Mesenchymal stem cell (in vitro differentiated cells and primary cell): ENCODE results near the gene PER3.

Experiments
- DNase-seq: peaks from one replicate; pipeline ENCODE4 v3.0.0-alpha.2; 2013
- H2AFZ ChIP-seq: one replicate; pipeline ENCODE4 v1.6.1; 2013; ENCODE audit warnings: low read depth, mild to moderate bottlenecking, control low read depth, inconsistent platforms, low read length, moderate library complexity
- H2AK5ac ChIP-seq: 2 replicates; pipeline ENCODE4 v1.6.1; 2013; ENCODE audit warnings: low read length, moderate library complexity, mild to moderate bottlenecking, inconsistent platforms; ENCODE audit not compliant: severe bottlenecking
- H2BK120ac ChIP-seq: one replicate; pipeline ENCODE4 v1.6.1; 2013; ENCODE audit warnings: low read depth, mild to moderate bottlenecking, inconsistent platforms, low read length, moderate library complexity
- H2BK12ac ChIP-seq, 2 experiments: one replicate each; pipeline ENCODE4 v1.6.1; 2013; ENCODE audit warnings: inconsistent platforms in 2 of 2, low read length in 2 of 2, mild to moderate bottlenecking in 2 of 2, moderate library complexity in 2 of 2, control low read depth in 1 of 2
- H2BK15ac ChIP-seq: one replicate; pipeline ENCODE4 v1.6.1; 2013; ENCODE audit warnings: mild to moderate bottlenecking, low read depth, inconsistent platforms; ENCODE audit not compliant: poor library complexity, severe bottlenecking
- H2BK5ac ChIP-seq: 2 replicates; pipeline ENCODE4 v1.6.1; 2013; ENCODE audit warnings: low read depth, mild to moderate bottlenecking, low read length, control low read depth, inconsistent platforms; ENCODE audit not compliant: poor library complexity, severe bottlenecking
- H3K14ac ChIP-seq, 2 experiments: one replicate each; pipeline ENCODE4 v1.6.1; 2013; ENCODE audit warnings: inconsistent platforms in 2 of 2, low read length in 2 of 2, control low read depth in 1 of 2, mild to moderate bottlenecking in 1 of 2, moderate library complexity in 1 of 2
- H3K18ac ChIP-seq, 2 experiments: one replicate each; pipeline ENCODE4 v1.6.1; 2013; ENCODE audit warnings: inconsistent platforms in 2 of 2, low read length in 2 of 2, control low read depth in 1 of 2, low read depth in 1 of 2, mild to moderate bottlenecking in 1 of 2
- H3K23ac ChIP-seq, 2 experiments: one replicate each; pipeline ENCODE4 v1.6.1; 2013; ENCODE audit warnings: inconsistent platforms in 2 of 2, low read length in 2 of 2, mild to moderate bottlenecking in 2 of 2, moderate library complexity in 2 of 2, control low read depth in 1 of 2
- H3K27ac ChIP-seq: 2 replicates; pipeline ENCODE4 v1.5.1; 2013; ENCODE audit warnings: mild to moderate bottlenecking, moderate library complexity, low read length, control low read depth, inconsistent platforms; ENCODE audit not compliant: poor library complexity, severe bottlenecking
- H3K27me3 ChIP-seq, 2 experiments: 2 replicates each; pipeline versions ENCODE4 v1.6.1 to v1.7.0; 2013; ENCODE audit warnings: low read length in 2 of 2, mild to moderate bottlenecking in 2 of 2, moderate library complexity in 2 of 2, control low read depth in 1 of 2, inconsistent platforms in 1 of 2; ENCODE audit not compliant: control insufficient read depth in 1 of 2, insufficient read depth in 1 of 2
- H3K36me3 ChIP-seq, 2 experiments: 2 replicates each; pipeline versions ENCODE4 v1.6.1 to v1.7.0; 2013; ENCODE audit warnings: low read length in 2 of 2, control low read depth in 1 of 2, inconsistent platforms in 1 of 2, low read depth in 1 of 2, mild to moderate bottlenecking in 1 of 2; ENCODE audit not compliant: insufficient read depth in 2 of 2, control insufficient read depth in 1 of 2
- H3K4ac ChIP-seq, 2 experiments: one replicate each; pipeline ENCODE4 v1.6.1; 2013; ENCODE audit warnings: inconsistent platforms in 2 of 2, low read length in 2 of 2, mild to moderate bottlenecking in 2 of 2, moderate library complexity in 2 of 2, control low read depth in 1 of 2, low read depth in 1 of 2
- H3K4me1 ChIP-seq: 2 replicates; pipeline ENCODE4 v1.6.1; 2013; ENCODE audit warnings: low read depth, low read length, control low read depth; ENCODE audit not compliant: control insufficient read depth, insufficient read depth
- H3K4me2 ChIP-seq: 2 replicates; pipeline ENCODE4 v1.6.1; 2013; ENCODE audit warnings: low read length, mild to moderate bottlenecking, inconsistent platforms; ENCODE audit not compliant: poor library complexity, severe bottlenecking
- H3K4me3 ChIP-seq, 2 experiments: 2 replicates each; pipeline versions ENCODE4 v1.5.1 to v1.7.0; 2013; ENCODE audit warnings: low read length in 2 of 2, mild to moderate bottlenecking in 2 of 2, control low read depth in 1 of 2, low read depth in 1 of 2; ENCODE audit not compliant: insufficient read depth in 1 of 2
- H3K79me1 ChIP-seq: replicated peaks from 2 replicates; pipeline ENCODE4 v1.6.1; 2013; ENCODE audit warnings: mild to moderate bottlenecking, control low read depth, low read length, inconsistent platforms; ENCODE audit not compliant: poor library complexity, severe bottlenecking
- H3K9ac ChIP-seq: 2 replicates; pipeline ENCODE4 v1.7.0; 2013; ENCODE audit warnings: mild to moderate bottlenecking, low read length, moderate library complexity
- H3K9me3 ChIP-seq: 2 replicates; pipeline ENCODE4 v1.7.0; 2013; ENCODE audit warnings: mild to moderate bottlenecking, low read length; ENCODE audit not compliant: control insufficient read depth
- H4K8ac ChIP-seq: one replicate; pipeline ENCODE4 v1.6.1; 2013; ENCODE audit warnings: inconsistent platforms, mild to moderate bottlenecking, low read length, moderate library complexity
- H4K91ac ChIP-seq: one replicate; pipeline ENCODE4 v1.6.1; 2013; ENCODE audit warnings: mild to moderate bottlenecking, low read length, inconsistent platforms
- WGBS: methylation state at CpG from one replicate; pipeline ENCODE4 v1.1.7; 2013; ENCODE audit warnings: mixed read lengths; 5-methylcytosine and 5-hydroxymethylcytosine counted together

The PER3 gene

DNA sequence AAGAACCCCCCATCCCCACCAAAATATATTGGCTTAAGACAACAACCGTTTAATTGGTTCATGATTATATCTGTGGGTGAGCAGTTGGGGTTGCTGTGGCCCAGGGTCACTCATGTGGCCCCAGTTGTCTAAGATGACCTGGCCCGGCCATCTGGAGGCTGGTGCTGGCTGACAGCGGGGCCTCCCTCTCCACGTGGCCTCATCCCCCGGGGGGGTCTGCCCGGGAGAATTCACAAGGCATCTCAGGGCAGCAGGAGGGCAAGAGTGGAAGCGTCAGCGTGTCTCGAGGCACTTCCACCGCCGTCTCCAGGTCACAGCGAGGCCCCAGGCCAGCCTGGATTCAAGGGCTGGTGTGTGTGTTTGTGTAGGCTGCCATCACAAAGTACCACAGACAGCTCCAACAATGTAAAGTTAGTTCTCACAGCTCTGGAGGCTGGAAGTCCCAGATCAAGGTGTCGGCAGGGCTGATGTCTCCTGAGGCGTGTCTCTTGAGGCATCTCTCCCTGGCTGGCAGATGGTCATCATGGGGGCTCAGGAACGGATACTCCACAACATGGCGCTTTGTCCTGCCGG lies 79.8 kb downstream of the PER3 start:
- H3K4ac ChIP-seq, result no peak overlapping the region
- H4K8ac ChIP-seq, result no peak overlapping the region
- H3K79me1 ChIP-seq, result no peaks in the 10 kb centered on the region
- peaks cover 0 to 18% of the 10 kb centered on the region in 2 experiments for H3K27me3 ChIP-seq
- H3K27ac ChIP-seq, result no peak overlapping the region
- H3K18ac ChIP-seq, result no peak overlapping the region
- H3K9ac ChIP-seq, result no peak overlapping the region
- no peak overlapping the region for H2BK5ac ChIP-seq
- DNase-seq, result no peak
- H3K36me3 ChIP-seq, result no peaks in the 10 kb centered on the region
- no peak overlapping the region for H4K91ac ChIP-seq
- no peak overlapping the region for H2AK5ac ChIP-seq
- no peak overlapping the region for H2BK12ac ChIP-seq
- H2BK120ac ChIP-seq, result no peak overlapping the region
- no peak overlapping the region for H2BK15ac ChIP-seq
- no peaks in the 10 kb centered on the region for H3K4me1 ChIP-seq
- no peak overlapping the region for H2AFZ ChIP-seq
- H3K4me2 ChIP-seq, result no peak overlapping the region
- H3K14ac ChIP-seq, result no peak overlapping the region
- no peaks in the 10 kb centered on the region for H3K9me3 ChIP-seq
- H3K23ac ChIP-seq, result no peak overlapping the region
- WGBS, result 85% methylated on average over 16 of the region's 17 CpGs
- H3K4me3 ChIP-seq, result no peak overlapping the region

DNA sequence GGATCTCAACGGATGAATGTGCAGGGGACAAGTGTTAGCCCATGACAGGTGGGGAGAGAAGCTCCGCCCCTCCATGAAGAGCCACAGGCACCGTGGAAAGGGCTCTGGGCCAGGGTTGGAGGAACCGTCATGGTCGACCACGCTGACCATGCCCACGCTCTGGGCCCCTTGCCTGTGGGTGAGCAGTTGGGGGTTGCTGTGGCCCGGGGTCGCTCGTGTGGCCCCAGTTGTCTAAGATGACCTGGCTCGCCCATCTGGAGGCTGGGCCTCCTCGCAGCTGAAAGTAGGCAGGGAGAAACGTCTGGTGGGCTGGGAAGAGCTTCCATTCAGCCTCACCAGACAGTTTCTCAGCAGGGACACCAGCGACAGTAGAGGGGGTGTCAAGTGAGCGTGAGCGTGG lies 81.9 kb downstream of the PER3 start:
- Histone ChIP-seq H2BK120ac (no peak overlapping the region), H3K36me3 (no peaks in the 10 kb centered on the region), H3K4me2 (no peak overlapping the region), H3K14ac (no peak overlapping the region), H2AK5ac (no peak overlapping the region), H4K8ac (no peak overlapping the region), H3K27ac (no peak overlapping the region), H2BK15ac (no peak overlapping the region), H2AFZ (no peak overlapping the region), H2BK5ac (no peak overlapping the region), H3K23ac (no peak overlapping the region), H4K91ac (no peak overlapping the region), H2BK12ac (no peak overlapping the region), H3K79me1 (no peaks in the 10 kb centered on the region), H3K4ac (no peak overlapping the region), H3K4me1 (no peaks in the 10 kb centered on the region), H3K9me3 (no peaks in the 10 kb centered on the region), H3K27me3 (peaks cover 0 to 18% of the 10 kb centered on the region in 2 experiments), H3K4me3 (no peak overlapping the region), H3K18ac (no peak overlapping the region), H3K9ac (no peak overlapping the region)
- no peak for DNase-seq
- WGBS, result 85% methylated on average over 16 of the region's 16 CpGs

DNA sequence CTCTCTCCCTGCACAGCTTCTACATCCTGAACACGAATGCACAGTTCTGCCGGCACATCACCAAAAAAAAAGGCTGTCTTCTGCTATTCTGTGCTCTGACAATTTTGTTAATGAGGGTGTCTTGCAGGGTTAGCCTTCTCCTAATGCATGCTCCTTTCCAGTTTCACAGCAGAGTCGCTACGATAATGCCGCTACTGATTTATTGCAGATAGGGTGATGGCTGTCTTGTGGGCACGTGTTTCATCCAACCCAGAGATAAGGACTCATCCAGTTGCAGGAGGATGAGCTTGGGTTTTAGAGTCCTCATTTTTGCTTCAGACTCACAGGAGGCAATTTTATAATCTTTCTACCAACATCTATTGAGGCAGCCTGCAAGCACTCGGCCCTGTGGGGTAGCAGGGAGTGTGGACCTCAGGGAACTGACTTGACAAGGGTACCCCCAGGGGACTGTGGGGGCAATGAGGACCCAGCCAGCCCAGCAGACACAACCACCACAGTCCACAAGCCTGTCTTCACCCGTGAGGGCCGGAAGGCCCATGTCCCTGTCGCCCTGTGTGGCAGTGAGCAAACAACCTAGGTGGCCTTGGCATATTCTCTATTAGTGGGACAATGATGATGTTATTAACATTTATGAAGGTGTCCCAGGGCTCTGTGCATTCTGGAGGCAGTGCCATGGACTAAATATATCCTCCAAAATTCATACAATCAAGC lies 84.1 kb downstream of the PER3 start:
- Histone ChIP-seq H3K36me3 (no peaks in the 10 kb centered on the region), H3K4me2 (no peak overlapping the region), H3K79me1 (no peaks in the 10 kb centered on the region), H3K4ac (no peak overlapping the region), H3K9me3 (no peaks in the 10 kb centered on the region), H3K27ac (no peak overlapping the region), H3K18ac (no peak overlapping the region), H2BK5ac (no peak overlapping the region), H3K4me3 (no peak overlapping the region), H3K23ac (no peak overlapping the region), H2BK12ac (no peak overlapping the region), H3K4me1 (no peaks in the 10 kb centered on the region), H4K91ac (no peak overlapping the region), H2AK5ac (no peak overlapping the region), H3K14ac (no peak overlapping the region), H3K27me3 (peaks cover 3 to 15% of the 10 kb centered on the region in 2 experiments), H2BK15ac (no peak overlapping the region), H4K8ac (no peak overlapping the region), H2AFZ (no peak overlapping the region), H3K9ac (no peak overlapping the region), H2BK120ac (no peak overlapping the region)
- DNase-seq, result no peak
- 56% methylated on average over 6 of the region's 10 CpGs for WGBS

DNA sequence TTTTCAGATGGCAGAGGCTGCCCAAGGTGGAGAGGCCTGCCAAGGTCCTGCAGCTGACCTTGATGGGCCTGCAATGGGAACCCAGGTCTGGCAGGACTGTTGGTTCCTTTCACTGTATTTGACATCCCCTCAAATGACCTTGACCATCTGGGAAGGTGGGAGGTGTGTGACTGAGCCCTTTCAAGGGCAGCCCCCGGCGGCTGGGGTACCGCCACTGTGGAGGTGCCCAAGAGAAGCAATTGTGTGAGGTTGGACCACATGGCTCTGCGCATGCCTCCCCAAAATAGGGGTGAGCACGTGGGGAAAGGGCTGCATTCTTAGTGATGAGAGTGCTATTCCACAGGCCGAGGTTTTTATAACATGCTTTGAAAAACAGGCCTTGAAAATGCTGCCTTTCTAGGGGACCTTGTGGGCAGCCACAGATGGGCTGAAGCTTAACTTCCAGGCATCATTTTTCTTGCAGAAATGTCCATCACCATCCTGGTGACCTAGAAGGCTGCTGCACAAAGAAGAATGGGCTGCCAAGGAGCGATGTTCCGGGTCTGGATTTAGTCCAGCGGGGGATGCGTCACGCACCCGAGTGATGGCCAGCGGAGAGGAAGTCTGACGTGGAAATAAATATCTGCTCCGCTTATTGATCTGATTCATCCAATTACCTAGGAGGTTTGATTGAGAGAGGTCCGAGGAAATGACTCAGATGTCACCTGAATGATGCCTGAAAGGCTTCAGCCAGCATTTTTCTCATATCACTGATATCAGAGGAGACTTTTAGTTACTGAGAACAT lies 85.2 kb downstream of the PER3 start:
- Histone ChIP-seq H2AFZ (no peak overlapping the region), H3K23ac (no peak overlapping the region), H2BK120ac (no peak overlapping the region), H2BK5ac (no peak overlapping the region), H4K91ac (no peak overlapping the region), H3K4me3 (no peak overlapping the region), H3K14ac (no peak overlapping the region), H3K27me3 (peaks cover 3 to 15% of the 10 kb centered on the region in 2 experiments), H3K4me1 (no peaks in the 10 kb centered on the region), H2BK15ac (no peak overlapping the region), H3K9ac (no peak overlapping the region), H3K4me2 (no peak overlapping the region), H3K36me3 (no peaks in the 10 kb centered on the region), H3K4ac (no peak overlapping the region), H2BK12ac (no peak overlapping the region), H2AK5ac (no peak overlapping the region), H3K18ac (no peak overlapping the region), H3K9me3 (no peaks in the 10 kb centered on the region), H3K27ac (no peak overlapping the region), H3K79me1 (no peaks in the 10 kb centered on the region), H4K8ac (no peak overlapping the region)
- no peak for DNase-seq
- WGBS, result 89% methylated on average over 16 of the region's 16 CpGs
